T-helper 1 cell treated with Interleukin-12 subunit alpha and Interleukin-12 subunit beta and Interleukin-4 antibody, amounts not matched to agents 30 μg/mL and 1 μg/mL, for 36 hours (primary cell): ENCODE measurements around the gene POMT2.
A peak's percentile ranks its signal among the peaks of the same experiment; 100 is the strongest.
"Not testable (repeated sequence)": the region's sequence is repeated elsewhere in the genome, so short reads cannot be mapped to it uniquely, and the experiment has no call there.

Experiments
- H3K27ac Mint-ChIP-seq: one replicate; pipeline ENCODE4 v1.8.0; 2021; ENCODE audit warnings: mild to moderate bottlenecking, mixed read lengths
- H3K27me3 Mint-ChIP-seq: one replicate; pipeline ENCODE4 v1.8.0; 2021; ENCODE audit warnings: low read depth, mixed read lengths
- H3K36me3 Mint-ChIP-seq: one replicate; pipeline ENCODE4 v1.8.0; 2021; ENCODE audit warnings: low read depth, mixed read lengths
- H3K4me1 Mint-ChIP-seq: one replicate; pipeline ENCODE4 v1.8.0; 2021; ENCODE audit warnings: low read depth, mixed read lengths
- H3K4me3 Mint-ChIP-seq: one replicate; pipeline ENCODE4 v1.8.0; 2021; ENCODE audit warnings: mild to moderate bottlenecking, moderate library complexity, mixed read lengths
- H3K9me3 Mint-ChIP-seq: one replicate; pipeline ENCODE4 v1.8.0; 2021; ENCODE audit warnings: mixed read lengths

The POMT2 gene

GRCh38 chr14:77338302-77338701 is 17.6 kb upstream of the POMT2 start:
- Mint-ChIP-seq H3K4me3 (no peak overlapping the region), H3K27ac (peak overlapping the region; percentile 69), H3K36me3 (peaks cover 19% of the 10 kb centered on the region), H3K4me1 (peaks cover 14% of the 10 kb centered on the region), H3K9me3 (no peaks in the 10 kb centered on the region), H3K27me3 (no peaks in the 10 kb centered on the region)

GRCh38 chr14:77337880-77338279 is 17.2 kb upstream of the POMT2 start:
- Mint-ChIP-seq H3K27ac (no peak overlapping the region), H3K9me3 (no peaks in the 10 kb centered on the region), H3K36me3 (peaks cover 16% of the 10 kb centered on the region), H3K4me1 (peaks cover 14% of the 10 kb centered on the region), H3K4me3 (no peak overlapping the region), H3K27me3 (no peaks in the 10 kb centered on the region)

- H3K27me3 Mint-ChIP-seq, H3K27ac Mint-ChIP-seq: not testable (repeated sequence)
- peaks cover 14% of the 10 kb centered on the region for H3K4me1 Mint-ChIP-seq
These were observed 16.6 kb upstream of the POMT2 start for GRCh38 chr14:77337255-77337654.

GRCh38 chr14:77335576-77335975 is 14.9 kb upstream of the POMT2 start:
- Mint-ChIP-seq H3K4me1 (peaks cover 14% of the 10 kb centered on the region), H3K9me3 (no peaks in the 10 kb centered on the region), H3K27ac (no peak overlapping the region), H3K4me3 (no peak overlapping the region), H3K27me3 (no peaks in the 10 kb centered on the region), H3K36me3 (peaks cover 10% of the 10 kb centered on the region)

More at GRCh38 chr14:77337255-77337654, 16.6 kb upstream of the POMT2 start:
- H3K9me3 Mint-ChIP-seq, H3K4me3 Mint-ChIP-seq: not testable (repeated sequence)
- H3K36me3 Mint-ChIP-seq, result peaks cover 16% of the 10 kb centered on the region

GRCh38 chr14:77329872-77330271 is 9.2 kb upstream of the POMT2 start:
- no peaks in the 10 kb centered on the region for H3K4me1 Mint-ChIP-seq
- no peak overlapping the region for H3K4me3 Mint-ChIP-seq
- no peaks in the 10 kb centered on the region for H3K9me3 Mint-ChIP-seq
- H3K36me3 Mint-ChIP-seq, result no peaks in the 10 kb centered on the region
- no peak overlapping the region for H3K27ac Mint-ChIP-seq
- no peaks in the 10 kb centered on the region for H3K27me3 Mint-ChIP-seq

- no peaks in the 10 kb centered on the region for H3K27me3 Mint-ChIP-seq
- H3K27ac Mint-ChIP-seq, result no peak overlapping the region
- peaks cover 6% of the 10 kb centered on the region for H3K4me1 Mint-ChIP-seq
These were observed 6.4 kb upstream of the POMT2 start for GRCh38 chr14:77327111-77327510.

GRCh38 chr14:77325746-77326094 is 5.0 kb upstream of the POMT2 start:
- Mint-ChIP-seq H3K4me3 (no peak overlapping the region), H3K36me3 (no peaks in the 10 kb centered on the region), H3K27ac (no peak overlapping the region), H3K4me1 (peaks cover 11% of the 10 kb centered on the region), H3K9me3 (no peaks in the 10 kb centered on the region), H3K27me3 (no peaks in the 10 kb centered on the region)

More at GRCh38 chr14:77327111-77327510, 6.4 kb upstream of the POMT2 start:
- Mint-ChIP-seq H3K4me3 (no peak overlapping the region), H3K9me3 (no peaks in the 10 kb centered on the region), H3K36me3 (no peaks in the 10 kb centered on the region)

GRCh38 chr14:77324816-77325745 is 4.4 kb upstream of the POMT2 start:
- H3K27ac Mint-ChIP-seq, result no peak overlapping the region
- H3K27me3 Mint-ChIP-seq, result no peaks in the 10 kb centered on the region
- H3K9me3 Mint-ChIP-seq, result no peaks in the 10 kb centered on the region
- peaks cover 12% of the 10 kb centered on the region for H3K4me1 Mint-ChIP-seq
- H3K36me3 Mint-ChIP-seq, result no peaks in the 10 kb centered on the region
- H3K4me3 Mint-ChIP-seq, result no peak overlapping the region

GRCh38 chr14:77324289-77324688 is 3.6 kb upstream of the POMT2 start:
- no peak overlapping the region for H3K27ac Mint-ChIP-seq
- H3K4me1 Mint-ChIP-seq, result peaks cover 16% of the 10 kb centered on the region
- H3K4me3 Mint-ChIP-seq, result no peak overlapping the region

GRCh38 chr14:77323571-77323970 is 2.9 kb upstream of the POMT2 start:
- H3K36me3 Mint-ChIP-seq, result no peaks in the 10 kb centered on the region
- H3K27ac Mint-ChIP-seq, result no peak overlapping the region
- H3K4me1 Mint-ChIP-seq, result peaks cover 18% of the 10 kb centered on the region
- no peaks in the 10 kb centered on the region for H3K9me3 Mint-ChIP-seq
- H3K4me3 Mint-ChIP-seq, result no peak overlapping the region
- no peaks in the 10 kb centered on the region for H3K27me3 Mint-ChIP-seq

More at GRCh38 chr14:77324289-77324688, 3.6 kb upstream of the POMT2 start:
- no peaks in the 10 kb centered on the region for H3K27me3 Mint-ChIP-seq
- no peaks in the 10 kb centered on the region for H3K9me3 Mint-ChIP-seq
- no peaks in the 10 kb centered on the region for H3K36me3 Mint-ChIP-seq

- Mint-ChIP-seq H3K9me3 (no peaks in the 10 kb centered on the region), H3K4me3 (no peak overlapping the region), H3K27me3 (no peaks in the 10 kb centered on the region), H3K27ac (no peak overlapping the region), H3K4me1 (peaks cover 20% of the 10 kb centered on the region), H3K36me3 (no peaks in the 10 kb centered on the region)
These were observed 2.3 kb upstream of the POMT2 start for GRCh38 chr14:77322951-77323350.

- H3K9me3 Mint-ChIP-seq, result no peaks in the 10 kb centered on the region
- H3K27me3 Mint-ChIP-seq, result no peaks in the 10 kb centered on the region
- H3K4me3 Mint-ChIP-seq, result peak overlapping the region; percentile 98
- peak overlapping the region; percentile 99 for H3K27ac Mint-ChIP-seq
- H3K36me3 Mint-ChIP-seq, result no peaks in the 10 kb centered on the region
- H3K4me1 Mint-ChIP-seq, result peaks cover 20% of the 10 kb centered on the region
These were observed 1.7 kb upstream of the POMT2 start for GRCh38 chr14:77322250-77322902.

- no peaks in the 10 kb centered on the region for H3K36me3 Mint-ChIP-seq
- H3K27me3 Mint-ChIP-seq, result no peaks in the 10 kb centered on the region
- no peak overlapping the region for H3K4me3 Mint-ChIP-seq
- H3K9me3 Mint-ChIP-seq, result no peaks in the 10 kb centered on the region
- no peak overlapping the region for H3K27ac Mint-ChIP-seq
- H3K4me1 Mint-ChIP-seq, result peaks cover 20% of the 10 kb centered on the region
These were observed 1.3 kb downstream of the POMT2 start for GRCh38 chr14:77319422-77319821.

GRCh38 chr14:77318756-77319155 is 1.9 kb downstream of the POMT2 start:
- not testable (repeated sequence) for H3K4me3 Mint-ChIP-seq, H3K27ac Mint-ChIP-seq, H3K36me3 Mint-ChIP-seq, H3K27me3 Mint-ChIP-seq, H3K9me3 Mint-ChIP-seq
- peaks cover 20% of the 10 kb centered on the region for H3K4me1 Mint-ChIP-seq

GRCh38 chr14:77318006-77318553 is 2.6 kb downstream of the POMT2 start:
- Mint-ChIP-seq H3K4me1 (peaks cover 20% of the 10 kb centered on the region), H3K36me3 (no peaks in the 10 kb centered on the region), H3K4me3 (no peak overlapping the region), H3K27ac (no peak overlapping the region), H3K9me3 (no peaks in the 10 kb centered on the region), H3K27me3 (no peaks in the 10 kb centered on the region)
